PC-9 (cell line): Measurements from ENCODE around the gene MACROD2. TPM values are rescaled to one million over a fixed set of nuclear protein-coding genes. Genes with fewer than 3 reads are reported as not detected.

ENCODE experiments used
- BruUV-seq: library from RNA; stranded (reverse); fragments of 400-500 nt; replicated peaks from 2 replicates; lab custom pipeline; 2021; lab: Mats Ljungman, UMichigan
- CTCF ChIA-PET: fragments of 300-600 bp; sonication (Branson Sonifier 250); formaldehyde crosslinking; loops from one replicate; lab custom pipeline; 2022; ENCODE audit warnings: antibody characterized with exemption; lab: Charles Lee
- POLR2A ChIA-PET: fragments of 300-600 bp; sonication (Branson Sonifier 250); formaldehyde crosslinking; loops from one replicate; lab custom pipeline; 2022; ENCODE audit warnings: antibody characterized with exemption; ENCODE audit not compliant: unreplicated experiment; lab: Charles Lee
- DNase-seq, 2 experiments: peaks; one replicate each; pipeline versions ENCODE4 v3.0.0 to v3.0.0-alpha.2; 2015 to 2022; ENCODE audit warnings: mixed read lengths in 1 of 2
- H2AFZ ChIP-seq: fragments of 200-600 bp; sonication (generic); 2 replicates; pipeline ENCODE4 v1.8.1; 2017; ENCODE audit warnings: antibody characterized with exemption
- H3F3A ChIP-seq: fragments of 200-600 bp; sonication (generic); 2 replicates; pipeline ENCODE4 v1.8.1; 2017; ENCODE audit warnings: antibody characterized with exemption, mild to moderate bottlenecking, low read depth; ENCODE audit not compliant: insufficient read depth
- H3K27ac ChIP-seq: fragments of 200-600 bp; sonication (generic); 2 replicates; pipeline ENCODE4 v1.6.1; 2016; ENCODE audit warnings: mixed run types
- H3K27me3 ChIP-seq: fragments of 200-600 bp; sonication (generic); 2 replicates; pipeline ENCODE4 v1.6.1; 2016; ENCODE audit warnings: low read depth, mixed run types; ENCODE audit not compliant: insufficient read depth
- H3K36me3 ChIP-seq: fragments of 200-600 bp; sonication (generic); 2 replicates; pipeline ENCODE4 v1.6.1; 2016; ENCODE audit warnings: low read depth, mixed run types
- H3K4me1 ChIP-seq: fragments of 200-600 bp; sonication (generic); replicated peaks from 2 replicates; pipeline ENCODE4 v1.6.1; 2016; ENCODE audit warnings: mixed run types; ENCODE audit not compliant: insufficient read depth
- H3K4me2 ChIP-seq: fragments of 200-600 bp; sonication (generic); 2 replicates; pipeline ENCODE4 v1.6.1; 2017; ENCODE audit warnings: mixed run types
- H3K4me3 ChIP-seq: fragments of 200-600 bp; sonication (generic); 2 replicates; pipeline ENCODE4 v1.6.1; 2016; ENCODE audit warnings: mixed run types
- H3K79me2 ChIP-seq: fragments of 200-600 bp; sonication (generic); 2 replicates; pipeline ENCODE4 v1.6.1; 2017; ENCODE audit warnings: low read depth, mixed run types
- H3K9me2 ChIP-seq: fragments of 200-600 bp; sonication (generic); 2 replicates; pipeline ENCODE4 v1.8.1; 2017; ENCODE audit warnings: mild to moderate bottlenecking; ENCODE audit not compliant: insufficient read depth
- H3K9me3 ChIP-seq: fragments of 200-600 bp; sonication (generic); 2 replicates; pipeline ENCODE4 v1.8.1; 2016; ENCODE audit warnings: low read depth; ENCODE audit not compliant: insufficient read depth
- H4K20me1 ChIP-seq: fragments of 200-600 bp; sonication (generic); 2 replicates; pipeline ENCODE4 v1.8.1; 2017; ENCODE audit not compliant: insufficient read depth
- EZH2 ChIP-seq: fragments of 200-600 bp; sonication (generic); IDR thresholded peaks from 2 replicates; pipeline ENCODE4 v1.8.0; 2017; ENCODE audit warnings: antibody characterized with exemption, low read depth
- intact Hi-C: fragments of 100-400 bp; cut with micrococcal nuclease; formaldehyde crosslinking; loops from one replicate; pipeline ENCODE4 v1.10.0; 2022; ENCODE audit not compliant: unreplicated experiment
- total RNA-seq: library from RNA; stranded (reverse); gene quantifications from 2 replicates; pipeline ENCODE4 v1.2.3, GENCODE V29; 2021
- TF ChIP-seq, protein P1 (sequence below): fragments of 200-600 bp; sonication (generic); conservative IDR thresholded peaks from 2 replicates; pipeline ENCODE4 v1.6.1; 2017; ENCODE audit warnings: mixed run types, antibody characterized with exemption, mild to moderate bottlenecking, moderate library complexity

The MACROD2 gene
- total RNA-seq, 1 experiment from 2014 or later = 11.4 TPM

DNA sequence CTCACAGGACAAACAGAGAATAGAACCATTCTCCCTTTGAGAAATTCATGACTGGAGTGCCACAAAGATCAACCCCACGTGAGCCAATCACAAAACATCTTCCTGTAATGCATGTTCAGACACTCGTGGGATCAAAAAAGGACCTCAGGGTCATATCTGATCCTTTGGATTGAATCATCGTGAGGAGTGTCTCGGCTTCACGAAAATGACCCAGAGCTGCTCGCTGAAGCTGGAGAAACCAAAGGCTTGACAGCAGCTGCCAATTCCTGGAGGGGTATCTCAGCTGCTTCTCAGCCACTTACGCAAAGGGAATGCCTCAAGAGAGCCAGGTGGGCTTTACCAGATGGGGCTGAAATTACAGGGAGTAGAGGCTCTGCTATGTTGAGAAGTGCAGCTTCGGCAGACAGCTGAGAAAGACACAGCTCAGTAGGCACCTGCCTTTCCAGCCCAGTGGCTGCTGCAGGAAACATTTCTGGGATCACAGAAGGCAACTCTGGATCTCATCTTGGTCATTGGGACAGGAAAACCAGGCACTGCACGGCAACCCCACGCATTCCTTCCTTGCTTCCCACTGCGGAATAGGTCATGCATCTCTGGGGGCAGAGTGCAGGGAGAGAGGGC, 1764.8 kb downstream of the MACROD2 start:
- ChIA-PET CTCF (no interaction called here), POLR2A (interaction anchor here (0.7 kb wide), 1 partner anchor 1877 kb away, joined by 3 read pairs; no protein-coding TSS in a partner anchor)
- Histone ChIP-seq H4K20me1 (no peaks in the 10 kb centered on the region), H3K4me1 (0 out of 2 replicates have a peak, but pooled peaks cover 6% of the 10 kb centered on the region), H3K27ac (no peak overlapping the region), H3K36me3 (no peaks in the 10 kb centered on the region), H3K4me2 (no peak overlapping the region), H3K9me2 (no peaks in the 10 kb centered on the region), H3K9me3 (no peaks in the 10 kb centered on the region), H2AFZ (no peak overlapping the region), H3K4me3 (no peak overlapping the region), H3K79me2 (no peaks in the 10 kb centered on the region), H3F3A (no peaks in the 10 kb centered on the region), H3K27me3 (no peaks in the 10 kb centered on the region)
- no TSS peak for BruUV-seq
- TF ChIP-seq, protein P1, sequence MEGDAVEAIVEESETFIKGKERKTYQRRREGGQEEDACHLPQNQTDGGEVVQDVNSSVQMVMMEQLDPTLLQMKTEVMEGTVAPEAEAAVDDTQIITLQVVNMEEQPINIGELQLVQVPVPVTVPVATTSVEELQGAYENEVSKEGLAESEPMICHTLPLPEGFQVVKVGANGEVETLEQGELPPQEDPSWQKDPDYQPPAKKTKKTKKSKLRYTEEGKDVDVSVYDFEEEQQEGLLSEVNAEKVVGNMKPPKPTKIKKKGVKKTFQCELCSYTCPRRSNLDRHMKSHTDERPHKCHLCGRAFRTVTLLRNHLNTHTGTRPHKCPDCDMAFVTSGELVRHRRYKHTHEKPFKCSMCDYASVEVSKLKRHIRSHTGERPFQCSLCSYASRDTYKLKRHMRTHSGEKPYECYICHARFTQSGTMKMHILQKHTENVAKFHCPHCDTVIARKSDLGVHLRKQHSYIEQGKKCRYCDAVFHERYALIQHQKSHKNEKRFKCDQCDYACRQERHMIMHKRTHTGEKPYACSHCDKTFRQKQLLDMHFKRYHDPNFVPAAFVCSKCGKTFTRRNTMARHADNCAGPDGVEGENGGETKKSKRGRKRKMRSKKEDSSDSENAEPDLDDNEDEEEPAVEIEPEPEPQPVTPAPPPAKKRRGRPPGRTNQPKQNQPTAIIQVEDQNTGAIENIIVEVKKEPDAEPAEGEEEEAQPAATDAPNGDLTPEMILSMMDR = no peak
- TF ChIP-seq EZH2 = no peak
- no peak for DNase-seq
- intact Hi-C loops = no loop called here

DNA sequence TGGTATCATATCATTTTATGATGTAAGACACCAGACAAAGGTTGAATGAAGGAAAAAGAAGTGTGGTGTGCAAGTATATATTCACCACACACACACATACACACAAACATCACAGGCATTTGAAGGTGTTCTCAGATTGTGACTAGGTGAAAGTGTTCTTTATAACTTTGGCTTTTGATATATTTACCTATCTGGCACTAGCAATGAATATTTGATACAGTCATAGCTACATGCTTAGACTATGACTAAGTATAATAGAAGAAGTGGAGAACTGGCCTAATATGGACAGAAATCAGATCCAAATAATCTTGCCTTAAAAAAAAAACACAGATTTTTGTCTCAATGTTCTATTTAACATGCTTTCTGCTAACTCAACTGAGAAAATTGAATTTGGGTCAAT, 1768.0 kb downstream of the MACROD2 start:
- TF ChIP-seq, protein P1 = no peak
- TF ChIP-seq EZH2 = no peak
- POLR2A ChIA-PET = no interaction called here
- no peaks in the 10 kb centered on the region for H3F3A ChIP-seq
- DNase-seq = peak in 1 of 2 experiments; percentile 63
- no peaks in the 10 kb centered on the region for H3K9me3 ChIP-seq
- no peak overlapping the region for H3K4me2 ChIP-seq
- H3K4me1 ChIP-seq = 0 out of 2 replicates have a peak, but pooled peaks cover 6% of the 10 kb centered on the region
- no peaks in the 10 kb centered on the region for H3K79me2 ChIP-seq
- intact Hi-C loops = no loop called here
- H3K27ac ChIP-seq = no peak overlapping the region
- no peak overlapping the region for H3K4me3 ChIP-seq
- CTCF ChIA-PET = no interaction called here
- H3K36me3 ChIP-seq = no peaks in the 10 kb centered on the region
- H3K9me2 ChIP-seq = no peaks in the 10 kb centered on the region
- H3K27me3 ChIP-seq = no peaks in the 10 kb centered on the region
- BruUV-seq = no TSS peak
- no peak overlapping the region for H2AFZ ChIP-seq
- H4K20me1 ChIP-seq = no peaks in the 10 kb centered on the region

DNA sequence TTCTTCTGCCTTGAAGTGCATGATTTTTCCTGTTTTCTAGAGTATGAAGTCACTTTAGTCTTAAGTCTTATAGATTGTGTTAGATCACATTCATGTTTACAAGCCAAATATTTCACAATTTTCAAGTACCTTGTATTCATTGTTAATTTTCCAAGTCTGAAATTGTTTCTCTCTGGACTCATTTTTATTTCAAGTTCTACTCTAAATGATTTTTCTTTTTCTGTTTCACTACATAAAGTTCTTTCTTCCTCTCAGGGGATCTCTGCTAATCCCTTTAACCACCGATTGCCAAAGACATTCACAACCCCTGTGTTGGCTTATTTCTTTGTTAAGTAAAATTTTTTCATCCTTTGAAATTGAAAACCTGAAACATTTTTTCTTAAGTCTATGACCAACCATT, 1772.3 kb downstream of the MACROD2 start:
- BruUV-seq = no TSS peak
- H3K79me2 ChIP-seq = no peaks in the 10 kb centered on the region
- H3K9me2 ChIP-seq = no peaks in the 10 kb centered on the region
- no peak overlapping the region for H3K4me2 ChIP-seq
- ChIA-PET POLR2A (no interaction called here), CTCF (no interaction called here)
- no peaks in the 10 kb centered on the region for H4K20me1 ChIP-seq
- H3K27me3 ChIP-seq = no peaks in the 10 kb centered on the region
- H3K36me3 ChIP-seq = no peaks in the 10 kb centered on the region
- no peaks in the 10 kb centered on the region for H3K9me3 ChIP-seq
- H3K4me3 ChIP-seq = no peak overlapping the region
- DNase-seq = no peak
- H3K4me1 ChIP-seq = 0 out of 2 replicates have a peak, but pooled peaks cover 6% of the 10 kb centered on the region
- no peaks in the 10 kb centered on the region for H3F3A ChIP-seq
- no peak overlapping the region for H3K27ac ChIP-seq
- TF ChIP-seq EZH2 = no peak
- TF ChIP-seq, protein P1 = no peak
- intact Hi-C loops = no loop called here
- H2AFZ ChIP-seq = no peak overlapping the region
